HK-2 (cell line): ENCODE measurements around the gene IFRD2.

Experiments
- DNase-seq: peaks from one replicate; pipeline ENCODE4 v3.0.0-alpha.2; 2018; ENCODE audit not compliant: unreplicated experiment

IFRD2 gene

GRCh38 chr3:50302095-50303012 lies 10.1 kb upstream of the IFRD2 start:
- DNase-seq = no peak

- DNase-seq = no peak
Observed at GRCh38 chr3:50300681-50301254, 8.5 kb upstream of the IFRD2 start.

- no peak for DNase-seq
Observed at GRCh38 chr3:50299929-50300680, 7.9 kb upstream of the IFRD2 start.

- no peak for DNase-seq
Observed at GRCh38 chr3:50299638-50299928, 7.4 kb upstream of the IFRD2 start.

GRCh38 chr3:50298836-50299637 lies 6.8 kb upstream of the IFRD2 start, which contains the start of the genes HYAL3 and NAA80:
TSS of gene HYAL3 (minus strand) at chr3:50299405. CDS start at chr3:50295602, 3,803 bp downstream.
TSS of gene NAA80 (minus strand) at chr3:50299405. CDS start at chr3:50297463, 1,942 bp downstream.
- DNase-seq = peak; percentile 98

- DNase-seq = no peak
Observed at GRCh38 chr3:50297896-50298725, 5.9 kb upstream of the IFRD2 start.

- no peak for DNase-seq
Observed at GRCh38 chr3:50297384-50297775, 5.2 kb upstream of the IFRD2 start.

- no peak for DNase-seq
Observed at GRCh38 chr3:50296721-50297383, 4.6 kb upstream of the IFRD2 start.

GRCh38 chr3:50295553-50296431 lies 3.6 kb upstream of the IFRD2 start:
- no peak for DNase-seq

GRCh38 chr3:50294492-50295403 lies 2.5 kb upstream of the IFRD2 start:
- no peak for DNase-seq

GRCh38 chr3:50294089-50294488 lies 1.9 kb upstream of the IFRD2 start:
- DNase-seq = no peak

GRCh38 chr3:50293079-50293801 lies 1.0 kb upstream of the IFRD2 start:
- DNase-seq = no peak

GRCh38 chr3:50290161-50290641 lies 2.0 kb downstream of the IFRD2 start:
- DNase-seq = no peak

GRCh38 chr3:50289130-50289529 lies 3.1 kb downstream of the IFRD2 start:
- no peak for DNase-seq

- DNase-seq = no peak
Observed at GRCh38 chr3:50288387-50289007, 3.7 kb downstream of the IFRD2 start.

GRCh38 chr3:50287262-50287661 lies 5.0 kb downstream of the IFRD2 start:
- no peak for DNase-seq
